WTC11 (cell line): ENCODE data around the gene SEC22C. TPM values are rescaled to one million over a fixed set of nuclear protein-coding genes. Genes with fewer than 3 reads are reported as not detected.

Experiments used
- ATAC-seq: fragments of 200-7000 bp; cut with Tn5 transposase; 2 replicates; pipeline ENCODE4 v1.10.0; 2021; ENCODE audit warnings: mild to moderate bottlenecking, moderate library complexity
- CTCF ChIA-PET: fragments of 300-600 bp; sonication (Branson Sonifier 250); formaldehyde crosslinking; loops from one replicate; lab custom pipeline; 2021; ENCODE audit warnings: antibody characterized with exemption; lab: Charles Lee
- POLR2A ChIA-PET: fragments of 350-600 bp; sonication (Branson Sonifier 250); formaldehyde crosslinking; loops from one replicate; lab custom pipeline; 2021; ENCODE audit warnings: antibody characterized with exemption; lab: Charles Lee
- DNase-seq: peaks from one replicate; pipeline ENCODE4 v3.0.0; 2021; ENCODE audit warnings: low spot score
- H3K27ac Mint-ChIP-seq: 2 replicates; pipeline ENCODE4 v1.8.0; 2021; ENCODE audit warnings: mixed read lengths
- H3K27me3 Mint-ChIP-seq: 2 replicates; pipeline ENCODE4 v1.8.0; 2021; ENCODE audit warnings: low read depth, mild to moderate bottlenecking, moderate library complexity, mixed read lengths
- H3K36me3 Mint-ChIP-seq: 2 replicates; pipeline ENCODE4 v1.8.0; 2021; ENCODE audit warnings: mixed read lengths
- H3K4me1 Mint-ChIP-seq: 2 replicates; pipeline ENCODE4 v1.8.0; 2022; ENCODE audit warnings: mixed read lengths
- H3K4me3 Mint-ChIP-seq: 2 replicates; pipeline ENCODE4 v1.8.0; 2021; ENCODE audit warnings: mild to moderate bottlenecking, moderate library complexity, mixed read lengths
- H3K9me3 Mint-ChIP-seq: 2 replicates; pipeline ENCODE4 v1.8.0; 2021; ENCODE audit warnings: mixed read lengths
- AFF4 ChIP-seq: sonication (generic); formaldehyde crosslinking; IDR thresholded peaks from 2 replicates; pipeline ENCODE4 v1.8.1; 2023; ENCODE audit warnings: mild to moderate bottlenecking, missing genetic modification reagents, borderline replicate concordance
- ATF3 ChIP-seq: sonication (generic); formaldehyde crosslinking; conservative IDR thresholded peaks from 2 replicates; pipeline ENCODE4 v1.8.1; 2022; ENCODE audit warnings: mild to moderate bottlenecking, missing genetic modification reagents
- CTCF ChIP-seq: fragments of 200-600 bp; IDR thresholded peaks from 2 replicates; pipeline ENCODE4 v1.8.0; 2022; ENCODE audit warnings: antibody characterized with exemption
- E2F4 ChIP-seq: sonication (generic); formaldehyde crosslinking; IDR thresholded peaks from 2 replicates; pipeline ENCODE4 v1.8.1; 2022; ENCODE audit warnings: low read depth, mild to moderate bottlenecking, moderate library complexity, missing genetic modification reagents, borderline replicate concordance
- ETV6 ChIP-seq: sonication (generic); formaldehyde crosslinking; IDR thresholded peaks from 2 replicates; pipeline ENCODE4 v1.8.1; 2022; ENCODE audit warnings: mild to moderate bottlenecking, missing genetic modification reagents
- FOXJ3 ChIP-seq: sonication (generic); formaldehyde crosslinking; IDR thresholded peaks from 2 replicates; pipeline ENCODE4 v1.9.0; 2021; ENCODE audit warnings: missing genetic modification reagents, mild to moderate bottlenecking, borderline replicate concordance
- FOXK1 ChIP-seq: sonication (generic); formaldehyde crosslinking; IDR thresholded peaks from 2 replicates; pipeline ENCODE4 v1.8.0; 2022; ENCODE audit warnings: mild to moderate bottlenecking, moderate library complexity, missing genetic modification reagents
- IRF2 ChIP-seq: sonication (generic); formaldehyde crosslinking; IDR thresholded peaks from 2 replicates; pipeline ENCODE4 v1.8.0; 2022; ENCODE audit warnings: low read depth, missing genetic modification reagents, borderline replicate concordance
- JAZF1 ChIP-seq: fragments of 250-450 bp; sonication (Bioruptor Pico); IDR thresholded peaks from 2 replicates; pipeline ENCODE4 v1.9.0; 2021; ENCODE audit warnings: moderate library complexity, mild to moderate bottlenecking, inconsistent platforms
- KAT7 ChIP-seq: sonication (generic); formaldehyde crosslinking; IDR thresholded peaks from 2 replicates; pipeline ENCODE4 v1.8.1; 2023; ENCODE audit warnings: missing genetic modification reagents, mild to moderate bottlenecking, borderline replicate concordance
- MXD4 ChIP-seq: fragments of 250-450 bp; sonication (Bioruptor Pico); IDR thresholded peaks from 2 replicates; pipeline ENCODE4 v1.8.0; 2021; ENCODE audit warnings: mild to moderate bottlenecking, moderate library complexity, borderline replicate concordance
- MYBL2 ChIP-seq: sonication (generic); formaldehyde crosslinking; IDR thresholded peaks from 2 replicates; pipeline ENCODE4 v1.8.1; 2023; ENCODE audit warnings: mild to moderate bottlenecking, moderate library complexity, missing genetic modification reagents
- NFATC4 ChIP-seq: fragments of 250-450 bp; sonication (Bioruptor Pico); IDR thresholded peaks from 2 replicates; pipeline ENCODE4 v1.9.0; 2021; ENCODE audit warnings: mild to moderate bottlenecking
- RELA ChIP-seq: sonication (generic); formaldehyde crosslinking; IDR thresholded peaks from 2 replicates; pipeline ENCODE4 v1.8.1; 2022; ENCODE audit warnings: missing genetic modification reagents, mild to moderate bottlenecking, borderline replicate concordance
- ZMAT4 ChIP-seq: fragments of 250-450 bp; sonication (Bioruptor Pico); IDR thresholded peaks from 2 replicates; pipeline ENCODE4 v1.9.0; 2021; ENCODE audit warnings: mild to moderate bottlenecking
- ZNF219 ChIP-seq: sonication (generic); formaldehyde crosslinking; IDR thresholded peaks from 2 replicates; pipeline ENCODE4 v1.8.0; 2023; ENCODE audit warnings: missing genetic modification reagents, mild to moderate bottlenecking, borderline replicate concordance
- ZNF232 ChIP-seq: sonication (generic); formaldehyde crosslinking; IDR thresholded peaks from 2 replicates; pipeline ENCODE4 v1.8.0; 2022; ENCODE audit warnings: mild to moderate bottlenecking, missing genetic modification reagents
- total RNA-seq: library from RNA; stranded (reverse); gene quantifications from 3 replicates; pipeline ENCODE4 v1.2.3, GENCODE V29; 2021

Gene SEC22C
- total RNA-seq, 1 experiment from 2014 or later, result 37.0 TPM

- no peak for TF ChIP-seq ZMAT4 (CRISPR knock-in tag)
- TF ChIP-seq MXD4, result no peak
- TF ChIP-seq, all 79 proteins: peak for 0
Measured at GRCh38 chr3:42520906-42521305, 60.9 kb downstream of the SEC22C start (continued).

GRCh38 chr3:42520336-42520735 lies 61.4 kb downstream of the SEC22C start:
- Mint-ChIP-seq H3K27ac (no peak overlapping the region; the same call in 1 of the 2 replicates), H3K27me3 (no peaks in the 10 kb centered on the region), H3K4me1 (0 out of 2 replicates have a peak, but pooled peaks cover 2% of the 10 kb centered on the region), H3K9me3 (no peaks in the 10 kb centered on the region), H3K4me3 (no peak overlapping the region), H3K36me3 (no peaks in the 10 kb centered on the region)
- ChIA-PET CTCF (interaction anchor here (1.1 to 3.3 kb wide), 2 partner anchors 16 to 29 kb away, joined by 3 to 18 read pairs; no protein-coding TSS in a partner anchor), POLR2A (interaction anchor here (0.5 kb wide), 1 partner anchor 18 kb away, joined by 3 read pairs; no protein-coding TSS in a partner anchor)
- DNase-seq, result no peak
- TF ChIP-seq IRF2 (CRISPR knock-in tag) (no peak), FOXK1 (CRISPR knock-in tag) (no peak)
- no peak for ATAC-seq

GRCh38 chr3:42519568-42519962 lies 62.2 kb downstream of the SEC22C start:
- H3K27me3 Mint-ChIP-seq, result no peaks in the 10 kb centered on the region
- H3K4me1 Mint-ChIP-seq, result 0 out of 2 replicates have a peak, but pooled peaks cover 2% of the 10 kb centered on the region
- H3K27ac Mint-ChIP-seq, result no peak overlapping the region; the same call in 1 of the 2 replicates
- ATAC-seq, result no peak
- POLR2A ChIA-PET, result no interaction called here
- no peak for TF ChIP-seq JAZF1 (CRISPR knock-in tag)
- no peak for TF ChIP-seq KAT7 (CRISPR knock-in tag)
- TF ChIP-seq ATF3, result no peak
- TF ChIP-seq, all 79 proteins: peak for 0
- CTCF ChIA-PET, result interaction anchor here (1.1 to 3.3 kb wide), 2 partner anchors 16 to 30 kb away, joined by 3 to 18 read pairs; no protein-coding TSS in a partner anchor
- H3K36me3 Mint-ChIP-seq, result no peaks in the 10 kb centered on the region
- H3K4me3 Mint-ChIP-seq, result no peak overlapping the region
- no peaks in the 10 kb centered on the region for H3K9me3 Mint-ChIP-seq
- DNase-seq, result no peak

- H3K27ac Mint-ChIP-seq, result no peak overlapping the region
- TF ChIP-seq NFATC4 (CRISPR knock-in tag) (no peak), CTCF (peak; percentile 54)
- TF ChIP-seq, all 79 proteins: peak for 1
- Mint-ChIP-seq H3K4me3 (no peak overlapping the region), H3K4me1 (0 out of 2 replicates have a peak, but pooled peaks cover 2% of the 10 kb centered on the region), H3K27me3 (no peaks in the 10 kb centered on the region), H3K36me3 (no peaks in the 10 kb centered on the region), H3K9me3 (no peaks in the 10 kb centered on the region)
- CTCF ChIA-PET, result interaction anchor here (3.3 kb wide), 1 partner anchor 17 kb away, joined by 18 read pairs; no protein-coding TSS in a partner anchor
- DNase-seq (peak; percentile 80), ATAC-seq (peak; percentile 85)
- POLR2A ChIA-PET, result no interaction called here
Measured at GRCh38 chr3:42518800-42519567, 62.8 kb downstream of the SEC22C start.

- Mint-ChIP-seq H3K9me3 (no peaks in the 10 kb centered on the region), H3K27ac (no peak overlapping the region), H3K4me1 (0 out of 2 replicates have a peak, but pooled peaks cover 2% of the 10 kb centered on the region), H3K27me3 (no peaks in the 10 kb centered on the region), H3K36me3 (no peaks in the 10 kb centered on the region), H3K4me3 (no peak overlapping the region)
- ChIA-PET POLR2A (no interaction called here), CTCF (no interaction called here)
- no peak for ATAC-seq
- DNase-seq, result no peak
- TF ChIP-seq AFF4 (CRISPR knock-in tag) (no peak), FOXK1 (CRISPR knock-in tag) (no peak), FOXJ3 (no peak), ETV6 (CRISPR knock-in tag) (no peak), ZNF232 (no peak), MYBL2 (CRISPR knock-in tag) (no peak), E2F4 (CRISPR knock-in tag) (no peak), ZMAT4 (CRISPR knock-in tag) (no peak), RELA (CRISPR knock-in tag) (no peak), ZNF219 (CRISPR knock-in tag) (no peak)
Measured at GRCh38 chr3:42517117-42517516, 64.7 kb downstream of the SEC22C start.
